H1 (cell line): ENCODE data around the gene SCN10A. TPM values are rescaled to one million over a fixed set of nuclear protein-coding genes. Genes with fewer than 3 reads are reported as not detected.

Experiments
- CTCF ChIA-PET: fragments of 300-600 bp; sonication (Branson Sonifier 250); formaldehyde crosslinking; loops from one replicate; lab custom pipeline; 2021; ENCODE audit not compliant: partially characterized antibody; lab: Charles Lee
- POLR2A ChIA-PET: fragments of 300-600 bp; sonication (Branson Sonifier 250); formaldehyde crosslinking; loops from one replicate; lab custom pipeline; 2021; ENCODE audit warnings: inconsistent platforms; ENCODE audit not compliant: partially characterized antibody; lab: Charles Lee
- DNase-seq, 2 experiments: peaks; one replicate each; pipeline versions ENCODE4 v3.0.0 to v3.0.0-alpha.2; 2010 to 2022; ENCODE audit warnings: low spot score in 2 of 2, low read depth in 1 of 2, mixed read lengths in 1 of 2
- FAIRE-seq: peaks from 2 replicates; lab custom pipeline; 2011; peaks lifted over from hg19 to GRCh38; lab: Jason Lieb, UNC
- H2AFZ ChIP-seq: 2 replicates; pipeline ENCODE4 v1.8.1; 2012; ENCODE audit warnings: low read length, inconsistent platforms
- H2AK5ac ChIP-seq: 2 replicates; pipeline ENCODE4 v1.6.1; 2013; ENCODE audit warnings: low read depth, low read length
- H2BK120ac ChIP-seq: replicated peaks from 2 replicates; pipeline ENCODE3; 2013; ENCODE audit warnings: low read depth, low read length, inconsistent platforms
- H2BK12ac ChIP-seq: 2 replicates; pipeline ENCODE4 v1.6.1; 2013; ENCODE audit warnings: low read depth, low read length
- H2BK15ac ChIP-seq: 2 replicates; pipeline ENCODE4 v1.6.1; 2013; ENCODE audit warnings: low read length
- H2BK20ac ChIP-seq: 2 replicates; pipeline ENCODE4 v1.6.1; 2013; ENCODE audit warnings: low read length
- H2BK5ac ChIP-seq: 2 replicates; pipeline ENCODE4 v1.6.1; 2013; ENCODE audit warnings: low read depth, low read length
- H3K14ac ChIP-seq: 2 replicates; pipeline ENCODE4 v1.6.1; 2013; ENCODE audit warnings: inconsistent platforms; ENCODE audit not compliant: insufficient read length
- H3K18ac ChIP-seq: 2 replicates; pipeline ENCODE4 v1.6.1; 2013; ENCODE audit warnings: low read length; ENCODE audit errors: extremely low read depth
- H3K23ac ChIP-seq: 2 replicates; pipeline ENCODE4 v1.6.1; 2013; ENCODE audit warnings: inconsistent platforms; ENCODE audit not compliant: insufficient read length
- H3K23me2 ChIP-seq: 2 replicates; pipeline ENCODE4 v1.6.1; 2013; ENCODE audit warnings: low read depth, low read length
- H3K27ac ChIP-seq: 2 replicates; pipeline ENCODE4 v1.6.1; 2011; ENCODE audit warnings: low read depth, low read length, inconsistent platforms
- H3K27me3 ChIP-seq, 4 experiments: replicated peaks in 1 of 4; 1 replicate in 1 of 4; 2 replicates in 3 of 4; pipeline versions ENCODE4 v1.6.1 to v1.8.1; 2011 to 2013; ENCODE audit warnings: low read length in 3 of 4, mild to moderate bottlenecking in 3 of 4, inconsistent platforms in 2 of 4, mixed read lengths in 2 of 4, moderate library complexity in 1 of 4; ENCODE audit not compliant: control insufficient read depth in 3 of 4, insufficient read depth in 3 of 4; ENCODE audit errors: extremely low read depth in 1 of 4
- H3K36me3 ChIP-seq, 4 experiments: 2 replicates each; pipeline versions ENCODE4 v1.6.1 to v1.8.1; 2011 to 2013; ENCODE audit warnings: mild to moderate bottlenecking in 4 of 4, low read length in 3 of 4, moderate library complexity in 2 of 4, control low read depth in 1 of 4, inconsistent platforms in 1 of 4; ENCODE audit not compliant: insufficient read depth in 4 of 4, control insufficient read depth in 2 of 4
- H3K4ac ChIP-seq: replicated peaks from 2 replicates; pipeline ENCODE3; 2013; ENCODE audit warnings: low read length, low read depth, mixed read lengths, inconsistent platforms; ENCODE audit not compliant: insufficient read length
- H3K4me1 ChIP-seq, 4 experiments: replicated peaks in 1 of 4; 1 replicate in 1 of 4; 2 replicates in 3 of 4; pipeline versions ENCODE4 v1.6.1 to v1.8.1; 2011 to 2013; ENCODE audit warnings: low read length in 3 of 4, inconsistent platforms in 2 of 4, mixed read lengths in 1 of 4; ENCODE audit not compliant: insufficient read depth in 4 of 4, control insufficient read depth in 3 of 4
- H3K4me2 ChIP-seq, 2 experiments: 2 replicates each; pipeline versions ENCODE4 v1.6.1 to v1.8.1; 2011 to 2013; ENCODE audit warnings: low read depth in 2 of 2, low read length in 2 of 2, control low read depth in 1 of 2, inconsistent platforms in 1 of 2, mild to moderate bottlenecking in 1 of 2; ENCODE audit not compliant: insufficient read depth in 1 of 2
- H3K4me3 ChIP-seq, 4 experiments: fragments of 200-600, 300-600 bp in 1 of 4; sonication (generic), shearing (Covaris generic), sonication (Bioruptor Twin) in 1 of 4; 2 replicates each; pipeline versions ENCODE4 v1.5.1 to v1.8.1; 2011 to 2016; ENCODE audit warnings: low read length in 4 of 4, low read depth in 3 of 4, control low read depth in 2 of 4, inconsistent platforms in 2 of 4, mild to moderate bottlenecking in 2 of 4, mixed read lengths in 1 of 4, moderate library complexity in 1 of 4; ENCODE audit not compliant: insufficient read depth in 2 of 4; ENCODE audit errors: extremely low read depth in 1 of 4
- H3K56ac ChIP-seq: replicated peaks from 2 replicates; pipeline ENCODE3; 2013; ENCODE audit warnings: low read depth, mild to moderate bottlenecking, mixed read lengths, low read length, inconsistent platforms; ENCODE audit not compliant: insufficient read length
- H3K79me1 ChIP-seq: 2 replicates; pipeline ENCODE4 v1.6.1; 2013; ENCODE audit warnings: low read depth, low read length, control low read depth
- H3K79me2 ChIP-seq, 2 experiments: 2 replicates each; pipeline versions ENCODE4 v1.6.1 to v1.8.1; 2012 to 2013; ENCODE audit warnings: low read length in 2 of 2, mild to moderate bottlenecking in 2 of 2, inconsistent platforms in 1 of 2; ENCODE audit not compliant: insufficient read depth in 2 of 2, control insufficient read depth in 1 of 2
- H3K9ac ChIP-seq, 4 experiments: replicated peaks in 1 of 4; 1 replicate in 1 of 4; 2 replicates in 3 of 4; pipeline versions ENCODE4 v1.6.1 to v1.8.1; 2011 to 2013; ENCODE audit warnings: low read depth in 3 of 4, low read length in 3 of 4, control low read depth in 2 of 4, mild to moderate bottlenecking in 2 of 4, moderate library complexity in 2 of 4, inconsistent platforms in 1 of 4; ENCODE audit errors: extremely low read depth in 1 of 4
- H3K9me3 ChIP-seq, 2 experiments: 2 replicates each; pipeline versions ENCODE4 v1.6.1 to v1.8.1; 2012 to 2013; ENCODE audit warnings: mild to moderate bottlenecking in 2 of 2, moderate library complexity in 2 of 2, control low read depth in 1 of 2, inconsistent platforms in 1 of 2, low read depth in 1 of 2, low read length in 1 of 2, mixed read lengths in 1 of 2; ENCODE audit not compliant: insufficient read depth in 2 of 2
- H4K20me1 ChIP-seq, 2 experiments: replicated peaks in 1 of 2; 2 replicates each; pipeline versions ENCODE3 to v1.8.1; 2011 to 2013; ENCODE audit warnings: inconsistent platforms in 2 of 2, low read length in 2 of 2, mild to moderate bottlenecking in 1 of 2; ENCODE audit not compliant: insufficient read depth in 2 of 2, control insufficient read depth in 1 of 2
- H4K5ac ChIP-seq: 2 replicates; pipeline ENCODE4 v1.6.1; 2013; ENCODE audit warnings: low read length, low read depth, mixed read lengths, inconsistent platforms; ENCODE audit not compliant: insufficient read length
- H4K8ac ChIP-seq: 2 replicates; pipeline ENCODE4 v1.8.0; 2013; ENCODE audit warnings: mild to moderate bottlenecking, moderate library complexity, low read length, inconsistent platforms; ENCODE audit not compliant: insufficient read depth; ENCODE audit errors: extremely low read depth
- H4K91ac ChIP-seq: replicated peaks from 2 replicates; pipeline ENCODE3; 2013; ENCODE audit warnings: low read length, mixed read lengths, inconsistent platforms; ENCODE audit not compliant: insufficient read length
- CREB1 ChIP-seq: IDR thresholded peaks from 2 replicates; pipeline ENCODE4 v1.6.1; 2012; ENCODE audit warnings: inconsistent platforms
- EP300 ChIP-seq, 2 experiments: IDR thresholded peaks; 1 replicate in 1 of 2; 2 replicates in 1 of 2; pipeline ENCODE4 v1.6.1; 2011 to 2012; ENCODE audit warnings: low read depth in 2 of 2, low read length in 2 of 2, mild to moderate bottlenecking in 2 of 2, borderline replicate concordance in 1 of 2, inconsistent platforms in 1 of 2, moderate library complexity in 1 of 2
- GTF2F1 ChIP-seq: IDR thresholded peaks from 2 replicates; pipeline ENCODE4 v1.6.1; 2012; ENCODE audit warnings: low read depth, low read length, improper control_type of control experiment, borderline replicate concordance
- HDAC6 ChIP-seq: IDR thresholded peaks from one replicate; pipeline ENCODE4 v1.7.1; 2012; ENCODE audit warnings: low read depth, mild to moderate bottlenecking, inconsistent platforms, low read length, moderate library complexity
- JUND ChIP-seq: IDR thresholded peaks from 2 replicates; pipeline ENCODE4 v1.6.1; 2011; ENCODE audit warnings: mild to moderate bottlenecking, improper control_type of control experiment, low read length
- KDM5A ChIP-seq: fragments of 200-600 bp; IDR thresholded peaks from 2 replicates; pipeline ENCODE4 v1.7.1; 2012; ENCODE audit warnings: mild to moderate bottlenecking, low read length, inconsistent platforms, mixed read lengths
- NANOG ChIP-seq: IDR thresholded peaks from 2 replicates; pipeline ENCODE4 v1.6.1; 2011; ENCODE audit warnings: low read length, low read depth, mild to moderate bottlenecking, inconsistent platforms; ENCODE audit not compliant: insufficient read depth, poor library complexity, severe bottlenecking
- RXRA ChIP-seq: IDR thresholded peaks from 2 replicates; pipeline ENCODE4 v1.6.1; 2011; ENCODE audit warnings: low read depth, mild to moderate bottlenecking, low read length, moderate library complexity; ENCODE audit not compliant: insufficient read depth
- SIRT6 ChIP-seq: IDR thresholded peaks from one replicate; pipeline ENCODE4 v1.7.1; 2012; ENCODE audit warnings: low read length, inconsistent platforms
- SIX5 ChIP-seq: IDR thresholded peaks from 2 replicates; pipeline ENCODE4 v1.6.1; 2011; ENCODE audit warnings: mild to moderate bottlenecking, low read depth, low read length
- SP1 ChIP-seq: IDR thresholded peaks from 2 replicates; pipeline ENCODE4 v1.6.1; 2011; ENCODE audit warnings: low read depth, low read length
- SP2 ChIP-seq: IDR thresholded peaks from 2 replicates; pipeline ENCODE4 v1.6.1; 2012; ENCODE audit warnings: mild to moderate bottlenecking, low read length, inconsistent platforms
- TBP ChIP-seq: IDR thresholded peaks from 2 replicates; pipeline ENCODE4 v1.6.1; 2011; ENCODE audit warnings: low read depth, low read length, improper control_type of control experiment
- TCF12 ChIP-seq: IDR thresholded peaks from 2 replicates; pipeline ENCODE4 v1.6.1; 2011; ENCODE audit warnings: low read depth, mild to moderate bottlenecking, low read length
- WGBS, 2 experiments: shearing (Covaris generic) in 1 of 2; methylation state at CpG; one replicate each; pipeline versions ENCODE4 v1.1.6 to v1.1.7; 2013 to 2015; ENCODE audit warnings: low lambda C conversion rate in 2 of 2, mixed read lengths in 2 of 2, inconsistent platforms in 1 of 2, low coverage in 1 of 2, missing lambda C conversion rate in 1 of 2; ENCODE audit not compliant: insufficient replicate concordance in 2 of 2, insufficient coverage in 1 of 2, insufficient read length in 1 of 2; ENCODE audit errors: extremely low coverage in 1 of 2, missing lambda C conversion rate in 1 of 2; 5-methylcytosine and 5-hydroxymethylcytosine counted together
- polyA plus RNA-seq, 7 experiments: library from polyadenylated mRNA; depleted of rRNA in 3 of 7; stranded (reverse) in 5 of 7; unstranded in 2 of 7; fragments of >200 nt in 5 of 7; fragments of 200-250 nt in 2 of 7; gene quantifications; 1 replicate in 5 of 7; 2 replicates in 1 of 7; 4 replicates in 1 of 7; pipeline versions ENCODE4 v1.2.1 to v1.2.3, GENCODE V29; 2011 to 2013; ENCODE audit warnings: missing spikeins in 2 of 7, mixed read lengths in 2 of 7
- total RNA-seq: library from RNA; stranded (reverse); fragmentation: NEBNext Ultra II Directional; extraction: Animal tissue kit (Norgen Biotek cat#: 25700); gene quantifications from 2 replicates; pipeline ENCODE4 v1.2.1, GENCODE V29; 2021
- TF ChIP-seq, protein P1 (sequence below): IDR thresholded peaks from 2 replicates; pipeline ENCODE4 v1.6.1; 2011; ENCODE audit warnings: low read length, improper control_type of control experiment

Gene SCN10A
- total and polyA plus RNA-seq, 2 of the 8 experiments (the other 6 are each of a cell fraction or from before 2014, with no cell fraction given) = not detected

DNA sequence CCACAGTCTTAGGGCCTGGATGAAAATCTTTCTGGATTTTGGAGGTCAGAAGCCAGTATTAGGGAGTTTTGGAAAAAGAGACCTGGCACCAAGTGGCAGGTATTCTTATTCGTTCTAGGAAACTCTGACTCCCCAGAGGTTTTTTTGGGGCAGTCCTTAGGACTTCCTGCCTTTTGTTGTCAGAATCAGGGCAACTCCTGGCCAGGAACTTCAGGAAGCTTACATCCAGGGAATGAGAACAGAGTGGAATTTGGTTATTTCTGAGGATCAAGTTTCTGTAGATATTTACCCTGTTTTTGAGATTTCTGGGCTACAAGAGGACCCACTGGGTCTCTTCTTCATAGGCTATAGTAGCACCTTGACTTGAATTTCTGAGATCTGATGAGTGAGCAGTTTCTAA is 15.5 kb downstream of the SCN10A start:
- Histone ChIP-seq H3K27me3 (peaks cover 0 to 1% (median 0%) of the 10 kb centered on the region in 4 experiments; a peak in 2 of 7 replicates), H3K23me2 (no peaks in the 10 kb centered on the region), H2BK12ac (no peak overlapping the region), H3K14ac (no peak overlapping the region), H4K5ac (no peak overlapping the region), H2AFZ (no peak overlapping the region), H3K56ac (no peak overlapping the region), H3K27ac (no peak overlapping the region), H3K79me1 (no peaks in the 10 kb centered on the region), H3K4me3 (no peak overlapping the region), H2BK20ac (no peak overlapping the region), H2AK5ac (no peak overlapping the region), H3K4me2 (no peak overlapping the region), H2BK5ac (no peak overlapping the region), H4K20me1 (peaks cover 0 to 4% of the 10 kb centered on the region in 2 experiments), H3K79me2 (no peaks in the 10 kb centered on the region), H3K9ac (no peak overlapping the region), H4K91ac (no peak overlapping the region), H3K4ac (no peak overlapping the region), H2BK15ac (no peak overlapping the region), H3K18ac (no peak overlapping the region), H3K4me1 (no peaks in the 10 kb centered on the region; a peak in 1 of 7 replicates), H3K23ac (no peak overlapping the region), H2BK120ac (no peak overlapping the region), H3K36me3 (no peaks in the 10 kb centered on the region; a peak in 1 of 8 replicates), H3K9me3 (no peaks in the 10 kb centered on the region), H4K8ac (no peak overlapping the region)
- ChIA-PET CTCF (interaction anchor here (0.5 to 1.7 kb wide), 4 partner anchors 62 to 205 kb away, joined by 3 to 5 read pairs (median 4); no protein-coding TSS in a partner anchor), POLR2A (no interaction called here)
- FAIRE-seq (no peak), DNase-seq (no peak)
- WGBS, 2 experiments = 69% methylated on average over 1 of the region's 1 CpG; no CpG with 5 or more reads in 1 of the 2 experiments
- no peak for TF ChIP-seq HDAC6
- no peak for TF ChIP-seq SP2
- no peak for TF ChIP-seq SIX5
- TF ChIP-seq GTF2F1 = no peak
- no peak for TF ChIP-seq NANOG
- TF ChIP-seq, protein P1, sequence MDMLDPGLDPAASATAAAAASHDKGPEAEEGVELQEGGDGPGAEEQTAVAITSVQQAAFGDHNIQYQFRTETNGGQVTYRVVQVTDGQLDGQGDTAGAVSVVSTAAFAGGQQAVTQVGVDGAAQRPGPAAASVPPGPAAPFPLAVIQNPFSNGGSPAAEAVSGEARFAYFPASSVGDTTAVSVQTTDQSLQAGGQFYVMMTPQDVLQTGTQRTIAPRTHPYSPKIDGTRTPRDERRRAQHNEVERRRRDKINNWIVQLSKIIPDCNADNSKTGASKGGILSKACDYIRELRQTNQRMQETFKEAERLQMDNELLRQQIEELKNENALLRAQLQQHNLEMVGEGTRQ = no peak
- TF ChIP-seq JUND = no peak
- TF ChIP-seq SP1 = no peak
- TF ChIP-seq RXRA = no peak
- no peak for TF ChIP-seq EP300 (IDR thresholded peaks at IDR 0.05; ENCODE audit: borderline replicate concordance in 1 of 2, low read depth in 2 of 2, low read length in 2 of 2)
- TF ChIP-seq TBP = no peak
- TF ChIP-seq CREB1 = no peak
- TF ChIP-seq TCF12 = no peak
- no peak for TF ChIP-seq SIRT6
- no peak for TF ChIP-seq KDM5A
